Measurements from ENCODE around the gene FAH. TPM values are rescaled to one million over a fixed set of nuclear protein-coding genes. Genes with fewer than 3 reads are reported as not detected.
A peak's percentile ranks its signal among the peaks of the same experiment; 100 is the strongest.

FAH gene
- total and polyA plus RNA-seq, 2 experiments from 2014 or later, result 24.9 to 28.8 TPM

DNA sequence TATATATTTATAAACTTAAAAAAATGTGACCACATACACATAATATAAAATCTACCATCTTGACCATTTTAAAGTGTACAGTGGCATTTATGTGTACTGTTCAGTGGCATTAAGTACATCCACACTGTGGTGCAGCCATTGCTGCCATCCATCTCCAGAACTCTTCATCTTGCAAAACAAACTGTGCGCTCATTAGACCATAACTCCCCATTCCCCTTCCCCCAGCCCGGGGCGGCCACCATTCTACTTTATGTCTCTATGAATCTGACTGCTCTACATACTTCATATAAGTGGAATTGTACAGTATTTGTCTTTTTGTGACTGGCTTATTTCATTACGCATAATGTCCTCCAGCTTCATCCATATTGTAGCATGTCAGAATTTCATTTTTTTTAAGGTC is 51.4 kb downstream of the FAH start:
- no peaks in the 10 kb centered on the region for H3K27me3 ChIP-seq (replicated peaks; ENCODE audit: insufficient read depth)
- H2AFZ ChIP-seq, result no peak overlapping the region
- TF ChIP-seq EZH2 (IDR thresholded peaks at IDR 0.05; ENCODE audit: insufficient read depth, poor library complexity, severe bottlenecking) (no peak), EZH2phosphoT487 (IDR thresholded peaks at IDR 0.05; ENCODE audit: insufficient read depth, low read depth) (no peak)
- no peaks in the 10 kb centered on the region for H3K79me2 ChIP-seq (ENCODE audit: insufficient read depth)
- no peak overlapping the region for H3K27ac ChIP-seq
- no peaks in the 10 kb centered on the region for H3K36me3 ChIP-seq (ENCODE audit: low read depth)
- no peaks in the 10 kb centered on the region for H3K9me2 ChIP-seq (ENCODE audit: insufficient read depth)
- no peak overlapping the region for H3K4me2 ChIP-seq (ENCODE audit: unreplicated experiment)
- DNase-seq, result no peak
- WGBS, 2 experiments (ENCODE audit: low coverage in 1 of 2, low lambda C conversion rate in 2 of 2, missing lambda C conversion rate in 2 of 2), result 82% methylated on average over 4 of the region's 4 CpGs
- H3K4me3 ChIP-seq, result no peak overlapping the region
- in situ Hi-C loops (cut with MboI), result no loop called here
- no peaks in the 10 kb centered on the region for H3K9me3 ChIP-seq (ENCODE audit: low read depth)
- H3F3A ChIP-seq (ENCODE audit: insufficient read depth), result no peaks in the 10 kb centered on the region
- no peaks in the 10 kb centered on the region for H3K4me1 ChIP-seq (ENCODE audit: insufficient read depth)
- H4K20me1 ChIP-seq (ENCODE audit: insufficient read depth), result no peaks in the 10 kb centered on the region
- no peak overlapping the region for H3K9ac ChIP-seq

DNA sequence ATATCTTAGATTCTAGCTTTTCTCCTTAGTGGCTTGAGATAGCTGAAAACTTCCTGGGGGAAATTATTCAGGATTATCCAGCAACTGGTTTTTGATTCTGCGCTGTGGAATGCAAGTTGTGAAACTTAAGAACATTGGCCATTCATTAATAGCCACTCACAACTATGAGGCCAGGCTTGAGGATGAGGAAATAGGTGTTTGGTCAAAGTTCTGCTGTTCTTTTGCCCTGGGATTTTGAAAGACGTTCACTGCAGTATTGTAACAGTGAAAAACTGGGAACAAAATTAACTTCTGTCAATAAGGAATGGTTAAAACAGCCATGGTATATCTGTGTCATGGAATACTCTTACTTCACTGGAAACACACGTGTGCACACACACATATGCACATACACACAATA is 55.1 kb downstream of the FAH start:
- no peaks in the 10 kb centered on the region for H3K4me1 ChIP-seq (ENCODE audit: insufficient read depth)
- H3K4me3 ChIP-seq, result no peak overlapping the region
- no peak overlapping the region for H3K9ac ChIP-seq
- peak; percentile 29 for DNase-seq
- H3K4me2 ChIP-seq (ENCODE audit: unreplicated experiment), result no peak overlapping the region
- no peaks in the 10 kb centered on the region for H3K36me3 ChIP-seq (ENCODE audit: low read depth)
- no peaks in the 10 kb centered on the region for H3F3A ChIP-seq (ENCODE audit: insufficient read depth)
- no peaks in the 10 kb centered on the region for H3K27me3 ChIP-seq (replicated peaks; ENCODE audit: insufficient read depth)
- in situ Hi-C loops (cut with MboI), result no loop called here
- no peaks in the 10 kb centered on the region for H4K20me1 ChIP-seq (ENCODE audit: insufficient read depth)
- no peak overlapping the region for H3K27ac ChIP-seq
- TF ChIP-seq EZH2phosphoT487 (IDR thresholded peaks at IDR 0.05; ENCODE audit: insufficient read depth, low read depth), result no peak
- no peak for TF ChIP-seq EZH2 (IDR thresholded peaks at IDR 0.05; ENCODE audit: insufficient read depth, poor library complexity, severe bottlenecking)
- WGBS, 2 experiments (ENCODE audit: low coverage in 1 of 2, low lambda C conversion rate in 2 of 2, missing lambda C conversion rate in 2 of 2), result 64 to 66% methylated on average over 3 of the region's 3 CpGs
- H3K79me2 ChIP-seq (ENCODE audit: insufficient read depth), result no peaks in the 10 kb centered on the region
- H2AFZ ChIP-seq, result no peak overlapping the region
- no peaks in the 10 kb centered on the region for H3K9me2 ChIP-seq (ENCODE audit: insufficient read depth)
- H3K9me3 ChIP-seq (ENCODE audit: low read depth), result no peaks in the 10 kb centered on the region

DNA sequence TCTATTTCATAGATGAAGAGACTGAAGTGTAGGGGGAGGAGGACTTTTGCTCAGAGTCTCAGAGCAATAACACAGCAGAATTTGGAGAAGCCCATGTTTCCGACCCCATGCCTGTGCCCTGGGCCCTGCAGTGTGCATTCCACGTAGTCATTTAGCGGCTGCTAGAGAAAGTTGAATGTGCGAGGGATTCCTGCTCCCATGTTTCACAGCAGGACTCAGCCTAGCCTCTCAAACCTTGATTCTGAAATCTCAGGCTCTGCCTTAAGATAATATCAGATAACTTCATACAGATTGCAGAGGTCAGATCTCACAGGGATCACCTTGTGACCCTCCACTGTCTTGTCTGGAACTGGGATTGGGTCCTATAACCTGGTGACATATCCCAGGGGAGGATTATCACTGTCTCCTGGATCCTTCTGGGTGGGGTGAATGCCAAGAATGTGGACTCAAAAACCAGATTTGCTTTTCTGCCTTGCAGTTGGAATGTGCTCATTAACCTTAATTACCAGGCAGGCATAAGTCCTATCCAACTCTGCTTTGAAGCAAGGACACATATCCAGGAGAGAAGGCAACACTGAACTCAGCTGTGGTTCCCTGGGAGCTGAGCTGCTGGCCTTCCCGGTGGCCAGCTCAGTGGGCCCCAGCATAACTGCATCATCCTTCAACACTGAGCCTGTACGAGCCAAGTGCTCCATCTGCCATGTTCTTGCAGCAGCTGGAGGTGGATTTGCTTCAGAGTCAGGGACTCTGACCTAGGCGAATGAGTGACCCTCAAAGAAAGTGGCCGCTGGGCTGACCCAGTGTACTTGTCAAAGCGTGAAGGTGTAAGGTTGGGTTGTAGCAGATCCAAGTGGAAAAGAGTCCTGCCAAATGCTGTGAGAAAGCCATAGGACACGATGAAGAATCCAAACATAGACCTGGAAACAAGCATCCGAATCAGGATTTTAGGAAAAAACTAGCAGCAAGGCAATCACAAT is 56.2 kb downstream of the FAH start:
- Histone ChIP-seq H3K4me3 (no peak overlapping the region), H3K4me1 (ENCODE audit: insufficient read depth) (no peaks in the 10 kb centered on the region), H3K4me2 (ENCODE audit: unreplicated experiment) (no peak overlapping the region), H3K27ac (no peak overlapping the region), H3K36me3 (ENCODE audit: low read depth) (no peaks in the 10 kb centered on the region), H3K9ac (no peak overlapping the region), H3K27me3 (replicated peaks; ENCODE audit: insufficient read depth) (no peaks in the 10 kb centered on the region), H3F3A (ENCODE audit: insufficient read depth) (no peaks in the 10 kb centered on the region), H4K20me1 (ENCODE audit: insufficient read depth) (no peaks in the 10 kb centered on the region), H3K9me3 (ENCODE audit: low read depth) (no peaks in the 10 kb centered on the region), H2AFZ (no peak overlapping the region), H3K9me2 (ENCODE audit: insufficient read depth) (no peaks in the 10 kb centered on the region), H3K79me2 (ENCODE audit: insufficient read depth) (no peaks in the 10 kb centered on the region)
- in situ Hi-C loops (cut with MboI), result no loop called here
- 69 to 71% methylated on average over 11 of the region's 11 CpGs for WGBS, 2 experiments (ENCODE audit: low coverage in 1 of 2, low lambda C conversion rate in 2 of 2, missing lambda C conversion rate in 2 of 2)
- no peak for TF ChIP-seq EZH2 (IDR thresholded peaks at IDR 0.05; ENCODE audit: insufficient read depth, poor library complexity, severe bottlenecking)
- no peak for TF ChIP-seq EZH2phosphoT487 (IDR thresholded peaks at IDR 0.05; ENCODE audit: insufficient read depth, low read depth)
- DNase-seq, result no peak

DNA sequence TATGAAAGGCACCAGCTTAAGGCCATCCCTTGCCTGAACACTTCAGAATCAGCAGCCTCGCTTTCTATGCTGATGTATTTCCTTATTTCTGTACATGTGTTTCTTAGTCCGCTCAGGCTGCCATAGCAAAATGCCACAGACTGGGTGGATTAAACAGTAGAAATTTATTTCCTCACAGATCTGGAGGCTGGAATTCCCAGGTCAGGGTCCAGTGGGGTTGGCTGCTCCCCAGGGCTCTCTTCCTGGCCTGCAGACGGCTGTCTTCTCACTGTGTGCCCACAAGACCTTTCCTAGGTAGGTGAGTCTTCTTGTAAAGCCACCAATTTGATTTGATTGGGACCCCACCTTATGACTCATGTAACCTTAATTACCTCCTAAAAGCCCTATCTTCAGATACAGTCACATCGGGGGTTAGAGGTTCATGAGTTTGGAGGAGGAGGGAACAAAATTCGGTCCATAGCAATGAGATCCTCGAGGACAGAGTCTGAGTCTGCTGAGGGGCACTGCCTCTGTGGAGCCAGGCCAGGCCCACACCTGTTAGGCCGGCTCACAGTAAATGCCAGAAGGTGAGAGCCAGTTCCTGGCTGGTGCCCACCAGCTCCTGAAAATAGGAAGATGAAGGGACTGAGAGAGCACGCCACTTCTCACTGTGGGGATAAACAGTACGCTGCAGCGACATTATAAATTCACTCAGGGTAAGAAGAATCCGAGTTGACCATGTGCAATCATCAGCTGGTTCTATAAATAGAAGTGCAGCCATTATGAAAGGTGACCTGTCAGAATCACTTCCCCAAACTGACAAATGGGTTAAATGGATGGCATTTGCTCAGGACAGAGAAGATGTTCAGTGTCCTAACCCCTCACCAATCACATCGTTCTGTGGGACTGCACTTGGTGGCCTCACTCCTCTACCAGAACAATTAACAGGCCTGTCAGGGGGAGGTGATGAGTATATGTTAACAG is 58.1 kb downstream of the FAH start:
- no peaks in the 10 kb centered on the region for H3K4me1 ChIP-seq (ENCODE audit: insufficient read depth)
- WGBS, 2 experiments (ENCODE audit: low coverage in 1 of 2, low lambda C conversion rate in 2 of 2, missing lambda C conversion rate in 2 of 2), result 73 to 75% methylated on average over 12 of the region's 12 CpGs
- in situ Hi-C loops (cut with MboI), result no loop called here
- no peak overlapping the region for H3K27ac ChIP-seq
- no peak overlapping the region for H3K4me3 ChIP-seq
- H3K4me2 ChIP-seq (ENCODE audit: unreplicated experiment), result no peak overlapping the region
- H3K9me3 ChIP-seq (ENCODE audit: low read depth), result no peaks in the 10 kb centered on the region
- H3K79me2 ChIP-seq (ENCODE audit: insufficient read depth), result no peaks in the 10 kb centered on the region
- no peaks in the 10 kb centered on the region for H3F3A ChIP-seq (ENCODE audit: insufficient read depth)
- no peak for TF ChIP-seq EZH2phosphoT487 (IDR thresholded peaks at IDR 0.05; ENCODE audit: insufficient read depth, low read depth)
- TF ChIP-seq EZH2 (IDR thresholded peaks at IDR 0.05; ENCODE audit: insufficient read depth, poor library complexity, severe bottlenecking), result no peak
- H2AFZ ChIP-seq, result no peak overlapping the region
- no peaks in the 10 kb centered on the region for H3K36me3 ChIP-seq (ENCODE audit: low read depth)
- DNase-seq, result no peak
- H4K20me1 ChIP-seq (ENCODE audit: insufficient read depth), result no peaks in the 10 kb centered on the region
- no peaks in the 10 kb centered on the region for H3K27me3 ChIP-seq (replicated peaks; ENCODE audit: insufficient read depth)
- H3K9me2 ChIP-seq (ENCODE audit: insufficient read depth), result no peaks in the 10 kb centered on the region
- H3K9ac ChIP-seq, result no peak overlapping the region
